ENCODE results near the gene COL4A1. TPM values are rescaled to one million over a fixed set of nuclear protein-coding genes. Genes with fewer than 3 reads are reported as not detected.

Gene COL4A1
- total RNA-seq, 2 experiments from 2014 or later, result not detected

DNA sequence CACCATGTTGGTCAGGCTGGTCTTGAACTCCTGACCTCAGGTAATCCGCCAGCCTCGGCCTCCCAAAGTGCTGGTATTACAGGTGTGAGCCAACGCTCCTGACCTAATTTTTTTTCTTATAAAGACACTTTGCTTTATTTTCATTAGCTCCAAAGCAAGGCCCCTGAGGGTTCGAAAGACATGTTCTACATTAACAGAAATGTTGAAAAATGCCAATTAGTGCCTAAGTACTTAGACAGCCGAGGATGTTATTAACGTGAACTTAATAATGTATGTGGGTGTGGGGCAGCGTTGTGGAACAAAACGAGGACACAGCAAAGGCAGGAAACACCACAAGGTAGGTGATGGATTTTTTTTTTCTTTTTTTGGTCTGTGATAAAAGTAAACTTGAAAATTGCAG lies 82.4 kb downstream of the COL4A1 start:
- Mint-ChIP-seq H3K27me3 (peaks cover 34% of the 10 kb centered on the region), H3K4me1 (no peaks in the 10 kb centered on the region), H3K27ac (no peak overlapping the region), H3K4me3 (no peak overlapping the region), H3K36me3 (no peaks in the 10 kb centered on the region), H3K9me3 (no peaks in the 10 kb centered on the region)
- DNase-seq, result no peak

GRCh38 chr13:110221406-110222117 lies 85.4 kb downstream of the COL4A1 start:
- Mint-ChIP-seq H3K36me3 (no peaks in the 10 kb centered on the region), H3K9me3 (no peaks in the 10 kb centered on the region), H3K4me1 (no peaks in the 10 kb centered on the region), H3K27ac (no peak overlapping the region), H3K4me3 (no peak overlapping the region), H3K27me3 (peaks cover 37% of the 10 kb centered on the region)
- no peak for DNase-seq

- peaks cover 40% of the 10 kb centered on the region for H3K27me3 Mint-ChIP-seq
- no peaks in the 10 kb centered on the region for H3K9me3 Mint-ChIP-seq
- H3K36me3 Mint-ChIP-seq, result no peaks in the 10 kb centered on the region
- H3K4me1 Mint-ChIP-seq, result no peaks in the 10 kb centered on the region
- H3K4me3 Mint-ChIP-seq, result no peak overlapping the region
- DNase-seq, result no peak
- H3K27ac Mint-ChIP-seq, result no peak overlapping the region
These were observed 86.5 kb downstream of the COL4A1 start for GRCh38 chr13:110220471-110220870.

DNA sequence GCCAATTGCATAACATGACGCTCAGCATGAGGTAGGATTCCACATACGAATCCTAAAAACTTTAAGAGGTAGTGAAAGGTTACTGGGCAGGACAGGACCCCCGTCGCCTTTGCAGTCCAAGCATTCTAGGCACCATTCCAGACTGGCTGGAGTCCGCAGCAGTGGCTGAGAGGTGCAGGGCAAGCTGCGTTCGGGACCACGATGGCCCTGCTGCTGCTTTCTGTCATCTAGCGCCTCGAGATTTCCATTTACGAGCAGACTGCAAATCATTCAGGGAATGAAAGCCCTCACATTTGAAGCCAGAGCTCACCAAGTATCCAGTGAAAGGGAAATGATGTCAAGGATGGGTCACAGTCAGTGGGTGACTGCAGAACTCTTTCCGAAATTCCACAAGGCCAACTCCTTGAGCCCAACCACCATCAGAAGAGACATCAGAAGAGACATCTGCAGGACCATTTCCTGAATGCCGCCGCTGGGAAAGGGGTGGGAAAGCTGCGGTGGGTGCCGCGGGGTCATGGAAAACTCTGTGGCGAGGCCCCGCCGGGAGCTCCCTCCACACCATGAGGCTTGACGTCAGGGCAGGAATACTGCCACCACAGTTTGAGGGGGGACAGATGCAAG lies 88.3 kb downstream of the COL4A1 start:
- no peaks in the 10 kb centered on the region for H3K4me1 Mint-ChIP-seq
- H3K27me3 Mint-ChIP-seq, result peaks cover 32% of the 10 kb centered on the region
- H3K4me3 Mint-ChIP-seq, result no peak overlapping the region
- no peaks in the 10 kb centered on the region for H3K36me3 Mint-ChIP-seq
- no peak for DNase-seq
- no peaks in the 10 kb centered on the region for H3K9me3 Mint-ChIP-seq
- no peak overlapping the region for H3K27ac Mint-ChIP-seq

DNA sequence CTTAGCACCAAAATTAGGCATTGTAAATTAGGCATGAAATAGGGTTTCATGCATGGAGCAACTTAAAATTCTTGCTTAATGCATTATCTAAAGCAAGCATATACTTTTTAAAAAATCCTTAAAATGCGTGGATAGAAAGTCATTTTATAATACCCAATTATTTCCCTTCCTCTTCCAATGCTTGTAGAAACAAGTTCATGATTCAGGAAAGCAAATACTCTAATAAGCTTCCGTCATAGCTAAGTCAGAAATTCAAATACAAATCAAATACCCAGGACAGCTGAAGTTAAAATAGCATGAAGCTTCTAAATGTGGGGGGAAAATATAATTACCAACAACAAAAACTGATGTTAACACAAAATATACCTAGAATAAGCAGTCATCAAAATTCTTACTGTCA lies 89.1 kb downstream of the COL4A1 start:
- DNase-seq, result no peak
- Mint-ChIP-seq H3K4me1 (no peaks in the 10 kb centered on the region), H3K9me3 (no peaks in the 10 kb centered on the region), H3K4me3 (no peak overlapping the region), H3K27me3 (peaks cover 33% of the 10 kb centered on the region), H3K36me3 (no peaks in the 10 kb centered on the region), H3K27ac (no peak overlapping the region)

GRCh38 chr13:110217085-110217484 lies 89.9 kb downstream of the COL4A1 start:
- Mint-ChIP-seq H3K9me3 (no peaks in the 10 kb centered on the region), H3K27me3 (peaks cover 39% of the 10 kb centered on the region), H3K4me3 (no peak overlapping the region), H3K4me1 (no peaks in the 10 kb centered on the region), H3K36me3 (no peaks in the 10 kb centered on the region), H3K27ac (no peak overlapping the region)
- no peak for DNase-seq

- Mint-ChIP-seq H3K27ac (no peak overlapping the region), H3K4me3 (no peak overlapping the region)
- DNase-seq, result no peak
These were observed 90.4 kb downstream of the COL4A1 start for GRCh38 chr13:110216398-110217041.

GRCh38 chr13:110216006-110216397 lies 91.0 kb downstream of the COL4A1 start:
- H3K36me3 Mint-ChIP-seq, result no peaks in the 10 kb centered on the region
- H3K9me3 Mint-ChIP-seq, result no peaks in the 10 kb centered on the region
- no peak for DNase-seq
- no peak overlapping the region for H3K27ac Mint-ChIP-seq
- peaks cover 34% of the 10 kb centered on the region for H3K27me3 Mint-ChIP-seq
- H3K4me1 Mint-ChIP-seq, result no peaks in the 10 kb centered on the region
- no peak overlapping the region for H3K4me3 Mint-ChIP-seq

More at GRCh38 chr13:110216398-110217041, 90.4 kb downstream of the COL4A1 start:
- H3K4me1 Mint-ChIP-seq, result no peaks in the 10 kb centered on the region
- H3K36me3 Mint-ChIP-seq, result no peaks in the 10 kb centered on the region
- peaks cover 34% of the 10 kb centered on the region for H3K27me3 Mint-ChIP-seq
- no peaks in the 10 kb centered on the region for H3K9me3 Mint-ChIP-seq

DNA sequence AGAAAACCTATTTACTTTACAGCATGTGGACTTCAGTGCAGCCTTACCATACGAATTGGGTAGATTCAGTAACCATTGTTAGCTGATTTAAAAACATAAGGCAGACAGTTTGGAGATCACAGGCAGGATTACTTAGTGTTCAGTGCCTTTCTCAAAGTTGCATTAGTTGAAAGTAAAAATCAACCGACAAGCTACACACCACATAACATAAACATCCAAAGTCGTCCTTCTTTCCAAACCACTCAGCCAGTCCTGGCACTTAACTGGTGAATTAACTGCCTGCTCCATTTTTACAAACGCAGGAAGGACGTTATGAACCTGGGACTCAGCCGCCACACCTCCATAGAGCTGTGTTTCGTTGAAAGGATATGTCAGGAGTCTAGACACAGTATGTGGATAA lies 91.4 kb downstream of the COL4A1 start:
- Mint-ChIP-seq H3K4me3 (no peak overlapping the region), H3K36me3 (no peaks in the 10 kb centered on the region), H3K4me1 (no peaks in the 10 kb centered on the region), H3K27ac (no peak overlapping the region), H3K27me3 (peaks cover 36% of the 10 kb centered on the region), H3K9me3 (no peaks in the 10 kb centered on the region)
- no peak for DNase-seq

DNA sequence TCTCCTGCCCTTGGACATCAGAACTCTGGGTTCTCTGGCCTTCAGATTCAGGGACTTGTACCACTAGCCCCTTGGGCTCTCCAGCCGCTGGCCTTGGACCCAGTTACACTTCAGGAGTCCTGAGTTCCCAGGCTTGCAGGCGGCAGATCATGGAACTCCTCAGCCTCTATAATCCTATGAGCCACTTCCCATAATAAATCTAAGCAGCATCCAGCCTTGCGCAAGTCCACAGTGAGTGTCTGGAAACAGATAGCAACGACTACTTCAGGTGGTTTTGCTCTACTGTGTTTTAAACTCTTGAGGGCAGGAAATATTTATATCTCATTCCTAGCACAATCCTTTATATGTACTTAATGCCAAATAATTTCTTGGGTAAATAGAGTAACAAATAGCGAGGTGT lies 92.3 kb downstream of the COL4A1 start:
- Mint-ChIP-seq H3K27me3 (peaks cover 33% of the 10 kb centered on the region), H3K9me3 (no peaks in the 10 kb centered on the region), H3K27ac (no peak overlapping the region), H3K4me1 (no peaks in the 10 kb centered on the region), H3K36me3 (no peaks in the 10 kb centered on the region), H3K4me3 (no peak overlapping the region)
- DNase-seq, result no peak

GRCh38 chr13:110213461-110214074 lies 93.4 kb downstream of the COL4A1 start:
- no peaks in the 10 kb centered on the region for H3K4me1 Mint-ChIP-seq
- H3K4me3 Mint-ChIP-seq, result no peak overlapping the region
- H3K36me3 Mint-ChIP-seq, result no peaks in the 10 kb centered on the region
- peaks cover 25% of the 10 kb centered on the region for H3K27me3 Mint-ChIP-seq
- H3K9me3 Mint-ChIP-seq, result no peaks in the 10 kb centered on the region
- no peak overlapping the region for H3K27ac Mint-ChIP-seq
- DNase-seq, result no peak

DNA sequence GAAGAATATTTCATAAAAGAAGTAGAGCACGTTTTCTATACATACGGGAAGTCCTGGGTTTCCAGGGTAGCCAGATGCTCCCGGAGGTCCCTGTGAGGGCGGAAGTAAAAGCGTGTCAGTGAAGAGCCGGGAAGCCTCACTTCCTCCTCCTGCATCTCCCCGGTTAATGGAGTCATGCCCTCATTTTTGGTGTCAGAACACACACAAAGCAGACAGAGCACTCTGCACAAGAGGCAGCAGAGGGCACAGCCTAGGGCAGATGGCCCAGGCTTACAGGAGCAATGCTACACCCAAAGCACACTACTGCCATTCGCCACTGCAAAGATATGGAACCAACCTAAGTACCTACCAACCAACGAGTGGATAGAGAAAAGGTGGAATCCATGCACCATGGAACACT lies 94.4 kb downstream of the COL4A1 start:
- no peak for DNase-seq
- Mint-ChIP-seq H3K27me3 (peaks cover 18% of the 10 kb centered on the region), H3K4me3 (no peak overlapping the region), H3K4me1 (no peaks in the 10 kb centered on the region), H3K36me3 (no peaks in the 10 kb centered on the region), H3K27ac (no peak overlapping the region), H3K9me3 (no peaks in the 10 kb centered on the region)

- Mint-ChIP-seq H3K9me3 (no peaks in the 10 kb centered on the region), H3K4me1 (no peaks in the 10 kb centered on the region), H3K27me3 (peaks cover 18% of the 10 kb centered on the region), H3K27ac (no peak overlapping the region), H3K36me3 (no peaks in the 10 kb centered on the region), H3K4me3 (no peak overlapping the region)
- DNase-seq, result no peak
These were observed 95.2 kb downstream of the COL4A1 start for GRCh38 chr13:110211735-110212134.

- Mint-ChIP-seq H3K9me3 (no peaks in the 10 kb centered on the region), H3K4me1 (no peaks in the 10 kb centered on the region), H3K27me3 (peaks cover 14% of the 10 kb centered on the region), H3K27ac (no peak overlapping the region), H3K4me3 (no peak overlapping the region), H3K36me3 (no peaks in the 10 kb centered on the region)
- DNase-seq, result no peak
These were observed 95.9 kb downstream of the COL4A1 start for GRCh38 chr13:110211046-110211445.

DNA sequence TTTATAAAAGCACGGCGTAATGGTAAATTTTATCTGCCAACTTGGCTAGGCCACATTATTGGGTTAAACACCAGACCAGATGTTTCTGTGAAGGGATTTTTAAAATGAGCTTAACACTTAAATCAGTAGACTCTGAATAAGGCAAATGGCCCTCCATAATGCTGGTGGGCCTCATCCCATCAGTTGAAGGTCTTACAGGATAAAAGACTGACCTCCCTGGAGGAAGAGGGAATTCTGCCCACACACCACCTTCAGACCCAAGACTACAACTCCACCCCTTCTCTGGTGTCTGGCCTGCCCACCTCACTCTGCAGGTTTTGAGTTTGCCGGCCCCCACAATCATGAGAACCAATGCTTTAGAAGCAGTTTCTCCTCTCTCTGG lies 96.4 kb downstream of the COL4A1 start:
- no peaks in the 10 kb centered on the region for H3K9me3 Mint-ChIP-seq
- H3K4me1 Mint-ChIP-seq, result no peaks in the 10 kb centered on the region
- peaks cover 14% of the 10 kb centered on the region for H3K27me3 Mint-ChIP-seq
- H3K36me3 Mint-ChIP-seq, result no peaks in the 10 kb centered on the region
- no peak overlapping the region for H3K4me3 Mint-ChIP-seq
- no peak for DNase-seq
- H3K27ac Mint-ChIP-seq, result no peak overlapping the region

Data from activated naive CD8-positive, alpha-beta T cell treated with anti-CD3 and anti-CD28 coated beads for 36 hours (primary cell).